Gastroesophageal sphincter (tissue), 4 donors: ENCODE measurements around the gene KCNA1. TPM values are rescaled to one million over a fixed set of nuclear protein-coding genes. Genes with fewer than 3 reads are reported as not detected.

ENCODE experiments used
- ATAC-seq: fragments of 150-250 bp; one replicate; pipeline ENCODE4 v1.9.1; 2016; ENCODE audit warnings: mild to moderate bottlenecking, moderate library complexity
- H3K27ac ChIP-seq, 4 donors: fragments of 200-600 bp; sonication (generic) in 3 of 4; 1 replicate in 3 of 4; 2 replicates in 1 of 4; pipeline ENCODE4 v1.5.1; 2016 to 2019
- H3K27me3 ChIP-seq: fragments of 200-600 bp; sonication (generic); one replicate; pipeline ENCODE4 v1.5.1; 2019
- H3K36me3 ChIP-seq, 2 donors: fragments of 200-600 bp; sonication (generic); one replicate each; pipeline ENCODE4 v1.5.1; 2019; ENCODE audit warnings: control low read depth in 1 of 2
- H3K4me1 ChIP-seq, 3 donors: fragments of 200-600 bp; sonication (generic); 1 replicate in 2 of 3; 2 replicates in 1 of 3; pipeline ENCODE4 v1.5.1; 2016 to 2019; ENCODE audit warnings: control low read depth in 2 of 3
- H3K4me3 ChIP-seq, 2 donors: fragments of 200-600 bp; sonication (generic); one replicate each; pipeline ENCODE4 v1.5.1; 2019; ENCODE audit warnings: mild to moderate bottlenecking in 1 of 2, moderate library complexity in 1 of 2
- H3K9me3 ChIP-seq, 3 donors: fragments of 200-600 bp; sonication (generic); one replicate each; pipeline ENCODE4 v1.5.1; 2017 to 2019; ENCODE audit warnings: control low read depth in 2 of 3
- CTCF ChIP-seq, 4 experiments: fragments of 200-600 bp in 2 of 4; fragments of 450-650 bp in 2 of 4; sonication (generic) in 1 of 4; IDR thresholded peaks; one replicate each; pipeline ENCODE4 v1.5.1; 2017 to 2019; ENCODE audit warnings: antibody characterized with exemption in 4 of 4, mild to moderate bottlenecking in 2 of 4, moderate library complexity in 2 of 4
- EP300 ChIP-seq: sonication (generic); formaldehyde crosslinking; IDR thresholded peaks from one replicate; pipeline ENCODE4 v1.6.1; 2017; ENCODE audit warnings: antibody characterized with exemption, mild to moderate bottlenecking
- POLR2A ChIP-seq, 2 donors: fragments of 450-650 bp; IDR thresholded peaks; one replicate each; pipeline ENCODE4 v1.6.1; 2017; ENCODE audit warnings: antibody characterized with exemption in 2 of 2, mild to moderate bottlenecking in 2 of 2, moderate library complexity in 1 of 2
- POLR2AphosphoS5 ChIP-seq: sonication (generic); formaldehyde crosslinking; IDR thresholded peaks from one replicate; pipeline ENCODE4 v1.6.1; 2017; ENCODE audit warnings: antibody characterized with exemption
- WGBS, 2 donors: methylation state at CpG; one replicate each; pipeline ENCODE4 v1.1.5; 2018; ENCODE audit warnings: low coverage in 1 of 2; 5-methylcytosine and 5-hydroxymethylcytosine counted together
- total RNA-seq, 4 donors: library from RNA; depleted of rRNA; stranded (reverse); fragments of >200 nt; gene quantifications; one replicate each; pipeline ENCODE4 v1.1.0, GENCODE V29; 2016

The KCNA1 gene
- total RNA-seq, 4 donors from 2014 or later, result 0.08 to 0.13 TPM; not detected in 2

- Histone ChIP-seq H3K4me3 (no peak overlapping the region), H3K9me3 (no peaks in the 10 kb centered on the region), H3K4me1 (no peaks in the 10 kb centered on the region), H3K27ac (no peak overlapping the region), H3K36me3 (no peaks in the 10 kb centered on the region), H3K27me3 (peaks cover 29% of the 10 kb centered on the region)
- TF ChIP-seq POLR2AphosphoS5 (no peak), CTCF (IDR thresholded peaks at IDR 0.05) (no peak), POLR2A (IDR thresholded peaks at IDR 0.05) (no peak), EP300 (no peak)
- no peak for ATAC-seq
- 74 to 91% methylated on average over 5 of the region's 6 CpGs for whole genome bisulfite sequencing, 2 donors
These were observed 9.4 kb downstream of the KCNA1 start for GRCh38 chr12:4918950-4919660.

- Histone ChIP-seq H3K9me3 (no peaks in the 10 kb centered on the region), H3K27ac (no peak overlapping the region), H3K4me1 (no peaks in the 10 kb centered on the region), H3K36me3 (no peaks in the 10 kb centered on the region), H3K27me3 (peaks cover 53% of the 10 kb centered on the region), H3K4me3 (no peak overlapping the region)
- TF ChIP-seq POLR2A (IDR thresholded peaks at IDR 0.05), result no peak
- TF ChIP-seq CTCF (IDR thresholded peaks at IDR 0.05), result no peak
- TF ChIP-seq EP300, result no peak
- TF ChIP-seq POLR2AphosphoS5, result no peak
- no peak for ATAC-seq
- WGBS, 2 donors, result 67 to 82% methylated on average over 5 to 6 of the region's 6 CpGs
These were observed 22.9 kb downstream of the KCNA1 start for GRCh38 chr12:4932576-4932975.

DNA sequence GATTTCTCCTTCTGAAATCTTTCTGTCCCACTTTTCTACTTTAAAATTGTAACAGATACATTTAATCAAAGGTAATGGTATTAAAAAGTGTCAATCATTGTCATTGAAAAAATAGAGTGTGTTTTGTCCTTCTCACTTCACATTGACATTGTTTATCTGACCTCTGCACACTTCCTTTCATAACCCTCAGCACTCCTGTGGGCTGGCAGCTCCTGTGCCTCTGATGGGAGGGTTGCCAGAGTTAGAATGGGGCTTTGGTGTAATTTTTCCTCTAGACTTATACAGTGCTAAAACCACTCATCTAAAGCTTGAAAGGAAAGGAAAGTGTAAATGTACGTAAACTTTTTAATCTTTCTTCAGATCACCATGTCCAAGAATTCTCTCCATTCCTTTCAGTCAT is 23.7 kb downstream of the KCNA1 start:
- no peak for ATAC-seq
- TF ChIP-seq POLR2AphosphoS5, result no peak
- TF ChIP-seq EP300, result no peak
- TF ChIP-seq POLR2A (IDR thresholded peaks at IDR 0.05), result no peak
- TF ChIP-seq CTCF (IDR thresholded peaks at IDR 0.05), result no peak
- WGBS, 2 donors, result 57 to 61% methylated on average over 1 of the region's 1 CpG
- Histone ChIP-seq H3K4me3 (no peak overlapping the region), H3K27ac (no peak overlapping the region), H3K9me3 (no peaks in the 10 kb centered on the region), H3K36me3 (no peaks in the 10 kb centered on the region), H3K27me3 (peaks cover 56% of the 10 kb centered on the region), H3K4me1 (no peaks in the 10 kb centered on the region)

DNA sequence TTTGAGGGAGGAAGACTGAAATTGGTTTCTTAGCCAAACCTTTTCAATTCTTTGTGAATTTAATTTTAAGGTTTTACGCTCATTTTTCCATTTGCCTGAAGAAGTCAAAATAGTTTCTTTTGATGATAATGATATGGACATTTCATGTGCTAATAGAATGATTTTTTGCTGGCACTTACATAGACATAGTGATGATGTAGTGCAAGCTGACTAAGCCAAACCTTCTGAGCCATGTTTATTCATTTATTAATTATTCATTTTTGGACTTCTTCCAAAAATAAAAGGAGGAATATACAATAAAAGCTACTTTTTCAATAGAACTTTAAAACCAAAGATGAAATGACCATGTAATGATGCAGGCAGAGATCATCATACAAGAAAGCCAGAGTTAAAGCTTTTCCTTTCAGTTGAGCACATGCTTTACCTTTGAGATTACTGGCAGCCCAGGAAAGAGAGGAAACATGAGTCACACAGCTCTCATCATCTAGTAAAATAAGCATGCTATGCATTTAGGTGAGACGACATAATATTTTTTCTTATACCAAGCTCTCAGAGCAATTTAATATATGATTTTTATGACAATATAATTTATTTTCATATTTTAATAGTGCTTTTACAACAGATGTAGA is 24.8 kb downstream of the KCNA1 start:
- no peak for TF ChIP-seq CTCF (IDR thresholded peaks at IDR 0.05)
- TF ChIP-seq POLR2A (IDR thresholded peaks at IDR 0.05), result no peak
- no peak for TF ChIP-seq POLR2AphosphoS5
- no peak for TF ChIP-seq EP300
- Histone ChIP-seq H3K27me3 (peaks cover 62% of the 10 kb centered on the region), H3K27ac (no peak overlapping the region), H3K9me3 (no peaks in the 10 kb centered on the region), H3K4me3 (no peak overlapping the region), H3K36me3 (no peaks in the 10 kb centered on the region), H3K4me1 (no peaks in the 10 kb centered on the region)
- ATAC-seq, result no peak
- 61 to 67% methylated on average over 2 of the region's 2 CpGs for WGBS, 2 donors

GRCh38 chr12:4938900-4939299 is 29.2 kb downstream of the KCNA1 start:
- H3K36me3 ChIP-seq, result no peaks in the 10 kb centered on the region
- no peaks in the 10 kb centered on the region for H3K4me1 ChIP-seq
- TF ChIP-seq POLR2AphosphoS5 (no peak), CTCF (IDR thresholded peaks at IDR 0.05) (no peak), EP300 (no peak), POLR2A (IDR thresholded peaks at IDR 0.05) (no peak)
- ATAC-seq, result no peak
- H3K27ac ChIP-seq, result no peak overlapping the region
- H3K9me3 ChIP-seq, result no peaks in the 10 kb centered on the region
- peaks cover 45% of the 10 kb centered on the region for H3K27me3 ChIP-seq
- H3K4me3 ChIP-seq, result no peak overlapping the region
- 83 to 100% methylated on average over 2 to 5 of the region's 7 CpGs for WGBS, 2 donors
